ENCODE measurements around the gene PXYLP1.

The PXYLP1 gene

DNA sequence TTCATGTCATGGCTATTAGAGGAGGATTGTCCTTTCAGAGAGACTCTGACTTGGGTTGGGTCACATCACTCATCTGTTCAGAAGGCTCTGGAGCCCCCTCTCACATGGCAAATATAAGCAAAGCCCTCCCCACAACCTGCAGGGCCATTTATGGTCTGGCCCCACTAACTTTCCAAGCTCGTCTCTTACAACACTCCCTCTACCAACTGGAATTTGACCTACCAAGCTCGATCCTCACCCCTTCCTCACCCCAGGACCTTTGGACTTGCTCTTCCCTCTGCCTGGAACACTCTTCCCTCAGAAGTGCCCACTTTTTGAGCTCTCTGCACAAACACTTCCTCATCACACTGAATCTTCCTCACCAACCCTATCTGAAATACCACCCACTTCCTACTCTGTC lies 14.2 kb upstream of the PXYLP1 start:
- H3K27me3 ChIP-seq (ENCODE audit: insufficient read depth, poor library complexity, severe bottlenecking), result no peaks in the 10 kb centered on the region
- no peak for DNase-seq (ENCODE audit: low read depth in 1 of 2, low spot score in 1 of 2)
- no peak overlapping the region for H3K4me3 ChIP-seq (replicated peaks; ENCODE audit: insufficient read depth, low read length)
- no peak overlapping the region for H3K27ac ChIP-seq (replicated peaks)
- TF ChIP-seq SPI1 (IDR thresholded peaks at IDR 0.05; ENCODE audit: borderline replicate concordance, low read depth) (no peak), GABPA (IDR thresholded peaks at IDR 0.05; ENCODE audit: low read depth) (no peak), CTCF (IDR thresholded peaks at IDR 0.05; ENCODE audit: insufficient read depth, low read length) (no peak), REST (IDR thresholded peaks at IDR 0.05; ENCODE audit: insufficient replicate concordance, low read depth) (no peak), POLR2AphosphoS5 (IDR thresholded peaks at IDR 0.05; ENCODE audit: low read depth) (no peak)

GRCh38 chr3:141218162-141218835 lies 13.3 kb upstream of the PXYLP1 start:
- H3K27me3 ChIP-seq (ENCODE audit: insufficient read depth, poor library complexity, severe bottlenecking), result no peaks in the 10 kb centered on the region
- peak; percentile 31 to 44 for DNase-seq (ENCODE audit: low read depth in 1 of 2, low spot score in 1 of 2)
- no peak for TF ChIP-seq SPI1 (IDR thresholded peaks at IDR 0.05; ENCODE audit: borderline replicate concordance, low read depth)
- TF ChIP-seq REST (IDR thresholded peaks at IDR 0.05; ENCODE audit: insufficient replicate concordance, low read depth), result no peak
- no peak for TF ChIP-seq CTCF (IDR thresholded peaks at IDR 0.05; ENCODE audit: insufficient read depth, low read length)
- TF ChIP-seq POLR2AphosphoS5 (IDR thresholded peaks at IDR 0.05; ENCODE audit: low read depth), result no peak
- TF ChIP-seq GABPA (IDR thresholded peaks at IDR 0.05; ENCODE audit: low read depth), result no peak
- no peak overlapping the region for H3K4me3 ChIP-seq (replicated peaks; ENCODE audit: insufficient read depth, low read length)
- H3K27ac ChIP-seq (replicated peaks), result 0 out of 2 replicates have a peak overlapping the region, but pooled peaks have one; percentile 12

- Histone ChIP-seq H3K4me3 (replicated peaks; ENCODE audit: insufficient read depth, low read length) (no peak overlapping the region), H3K27ac (replicated peaks) (no peak overlapping the region), H3K27me3 (ENCODE audit: insufficient read depth, poor library complexity, severe bottlenecking) (no peaks in the 10 kb centered on the region)
- DNase-seq (ENCODE audit: low read depth in 1 of 2, low spot score in 1 of 2), result no peak
- TF ChIP-seq REST (IDR thresholded peaks at IDR 0.05; ENCODE audit: insufficient replicate concordance, low read depth) (no peak), POLR2AphosphoS5 (IDR thresholded peaks at IDR 0.05; ENCODE audit: low read depth) (no peak), CTCF (IDR thresholded peaks at IDR 0.05; ENCODE audit: insufficient read depth, low read length) (no peak), GABPA (IDR thresholded peaks at IDR 0.05; ENCODE audit: low read depth) (no peak), SPI1 (IDR thresholded peaks at IDR 0.05; ENCODE audit: borderline replicate concordance, low read depth) (no peak)
Observed at GRCh38 chr3:141218926-141219325, 12.7 kb upstream of the PXYLP1 start.
